LHCN-M2 (cell line): ENCODE measurements around the gene PMPCA. TPM values are rescaled to one million over a fixed set of nuclear protein-coding genes. Genes with fewer than 3 reads are reported as not detected.

Experiments used
- DNase-seq: peaks from one replicate; pipeline ENCODE4 v3.0.0-alpha.2; 2012; ENCODE audit warnings: low read depth
- total RNA-seq: library from RNA; depleted of rRNA; stranded (reverse); fragments of >200 nt; gene quantifications from 2 replicates; pipeline ENCODE4 v1.2.3, GENCODE V29; 2014

Gene PMPCA
- total RNA-seq, 1 experiment from 2014 or later = 46.9 TPM

DNA sequence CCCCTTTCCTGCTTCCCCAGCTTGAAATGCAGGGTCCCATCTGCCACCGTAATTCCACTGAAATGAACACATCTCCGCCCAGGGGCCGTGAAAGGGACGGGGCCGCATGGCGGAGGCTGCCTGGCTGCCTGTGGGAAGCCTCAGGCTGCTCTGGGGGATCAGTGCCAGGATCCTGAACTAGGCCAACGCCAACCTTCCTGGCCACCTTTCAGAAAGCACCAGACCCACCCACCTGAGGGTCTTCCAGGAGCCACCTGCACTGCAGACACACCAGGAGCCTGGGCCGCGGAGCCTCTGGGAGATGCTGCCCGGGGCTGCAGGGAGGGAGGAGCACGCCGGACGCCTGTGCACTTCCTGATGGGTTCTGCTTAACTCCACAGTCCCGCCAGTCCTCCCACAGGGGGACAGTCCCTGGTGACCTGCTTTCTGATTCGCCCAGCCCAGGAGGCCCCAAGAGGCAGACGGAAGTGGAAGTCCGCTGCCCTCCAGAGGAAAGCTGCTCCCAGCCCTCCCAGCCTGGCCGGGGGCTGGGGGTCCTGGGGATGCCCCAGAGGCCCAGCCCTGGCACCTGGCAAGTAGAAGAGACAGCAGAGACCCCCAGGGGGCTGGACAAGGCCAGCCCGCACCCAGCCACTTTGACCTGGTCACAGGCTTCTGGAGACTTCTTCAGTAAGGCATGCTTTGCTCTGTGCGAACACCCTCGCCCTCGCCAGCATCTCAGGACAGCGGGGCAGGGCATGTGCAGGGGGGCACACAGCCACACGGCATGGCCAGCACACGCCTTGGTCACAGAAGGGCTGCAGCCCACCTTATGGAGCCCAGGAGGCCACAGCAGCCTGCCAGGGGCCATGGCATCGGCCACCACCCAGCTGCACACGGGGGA is 36.9 kb upstream of the PMPCA start, which contains the start of gene CARD9:
TSS of gene CARD9 (minus strand) at position 370 of the 883 bp plus-strand sequence. CDS start 1,591 bp downstream, outside the sequence.
- no peak for DNase-seq

DNA sequence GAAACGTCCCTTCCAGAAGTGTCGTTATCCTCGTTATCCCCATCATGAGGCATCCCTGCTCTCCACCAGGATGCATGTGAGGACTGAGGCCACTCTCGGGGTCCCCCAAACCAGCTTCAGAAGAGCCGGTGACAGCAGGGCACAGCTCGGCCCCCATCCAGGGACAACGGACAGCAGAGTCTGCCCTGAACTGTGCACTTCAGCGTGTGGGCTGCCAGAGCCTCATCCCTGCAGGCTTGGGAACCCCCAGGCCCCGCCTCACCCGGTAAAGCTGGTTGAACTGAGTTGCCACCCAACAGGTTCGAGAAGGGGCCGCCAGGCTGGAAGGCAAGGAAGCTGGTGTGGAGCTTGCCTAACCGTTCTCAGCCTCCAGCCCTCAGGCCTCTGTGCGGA is 36.3 kb upstream of the PMPCA start:
- DNase-seq = no peak

DNA sequence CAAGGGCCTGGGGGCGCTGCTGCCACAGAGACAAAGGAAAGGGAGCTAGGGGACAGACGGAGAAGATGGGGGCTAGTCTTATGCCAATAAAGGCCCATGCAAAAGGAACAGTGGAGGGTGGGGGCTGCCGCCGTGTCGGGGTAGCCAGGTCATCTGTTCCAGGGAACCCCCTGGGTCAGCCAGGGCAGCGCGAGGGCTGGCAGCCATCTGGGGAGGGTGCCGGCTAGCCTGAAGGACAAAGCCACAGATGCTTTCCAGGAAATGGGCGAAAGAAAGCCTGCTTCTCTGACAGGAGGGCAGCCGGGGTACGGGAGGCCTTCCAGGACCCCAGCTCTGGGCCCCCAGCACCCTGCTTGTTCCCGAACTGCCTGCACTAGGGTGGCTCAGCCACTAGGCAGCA is 35.4 kb upstream of the PMPCA start:
- DNase-seq = no peak

DNA sequence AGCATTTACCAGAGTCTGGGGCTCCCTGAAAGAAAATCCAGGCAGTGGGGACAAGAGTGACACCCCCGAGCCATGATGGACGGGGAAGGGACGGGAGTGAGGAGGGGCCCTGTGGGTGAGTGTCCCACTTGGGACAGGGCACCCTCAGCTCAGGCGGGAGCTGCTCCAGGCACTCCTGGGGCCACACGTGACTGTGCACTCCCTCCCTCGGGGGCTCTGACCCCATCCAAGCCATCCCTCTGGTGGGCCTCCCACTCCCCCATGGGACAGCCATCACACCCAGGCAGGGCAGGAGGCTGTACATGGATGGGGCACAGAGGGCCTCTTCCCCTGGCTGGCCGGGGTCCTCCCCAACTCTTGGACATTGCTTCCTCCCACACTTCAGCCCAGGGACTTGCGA is 34.0 kb upstream of the PMPCA start:
- DNase-seq = no peak

DNA sequence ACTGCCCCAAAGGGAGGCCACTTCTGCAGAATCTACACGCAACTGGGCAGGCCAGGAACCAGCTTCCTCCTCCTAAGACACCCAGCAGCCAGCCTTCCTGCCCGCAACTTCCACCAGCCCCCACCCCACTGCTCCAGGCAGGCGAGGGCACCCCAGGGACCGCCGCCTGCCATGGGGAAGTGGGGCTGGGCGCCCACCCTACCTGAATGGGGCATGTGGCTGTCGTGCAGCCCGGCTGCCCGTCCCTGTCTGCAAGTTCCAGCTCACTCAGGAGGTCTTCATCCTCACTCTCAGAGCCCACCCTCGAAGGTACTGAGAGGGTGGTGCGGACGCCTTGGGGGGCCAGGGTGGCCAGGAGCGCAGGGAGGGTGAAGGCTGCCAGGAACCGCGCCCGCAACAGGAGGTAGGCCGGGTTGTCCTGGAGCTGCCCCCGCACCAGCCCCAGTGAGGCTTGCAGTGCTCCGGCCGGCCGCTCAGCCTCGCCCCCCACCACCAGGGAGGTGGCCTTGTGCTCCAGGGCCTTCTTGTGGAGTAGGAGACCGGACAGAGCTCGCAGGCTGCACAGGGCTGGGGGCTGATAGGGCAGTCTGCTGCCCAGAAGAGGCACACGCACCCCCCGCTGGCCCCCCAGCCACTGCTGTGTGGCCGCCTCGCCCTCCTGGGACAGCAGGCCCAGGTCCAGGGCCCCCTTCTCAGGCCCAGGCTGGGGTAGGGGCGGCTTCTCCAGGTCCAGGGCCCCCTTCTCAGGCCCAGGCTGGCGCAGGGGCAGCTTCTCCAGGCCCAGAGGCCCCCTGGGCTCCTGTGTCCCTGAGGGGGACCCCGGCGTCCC is 32.9 kb upstream of the PMPCA start:
- DNase-seq = no peak

DNA sequence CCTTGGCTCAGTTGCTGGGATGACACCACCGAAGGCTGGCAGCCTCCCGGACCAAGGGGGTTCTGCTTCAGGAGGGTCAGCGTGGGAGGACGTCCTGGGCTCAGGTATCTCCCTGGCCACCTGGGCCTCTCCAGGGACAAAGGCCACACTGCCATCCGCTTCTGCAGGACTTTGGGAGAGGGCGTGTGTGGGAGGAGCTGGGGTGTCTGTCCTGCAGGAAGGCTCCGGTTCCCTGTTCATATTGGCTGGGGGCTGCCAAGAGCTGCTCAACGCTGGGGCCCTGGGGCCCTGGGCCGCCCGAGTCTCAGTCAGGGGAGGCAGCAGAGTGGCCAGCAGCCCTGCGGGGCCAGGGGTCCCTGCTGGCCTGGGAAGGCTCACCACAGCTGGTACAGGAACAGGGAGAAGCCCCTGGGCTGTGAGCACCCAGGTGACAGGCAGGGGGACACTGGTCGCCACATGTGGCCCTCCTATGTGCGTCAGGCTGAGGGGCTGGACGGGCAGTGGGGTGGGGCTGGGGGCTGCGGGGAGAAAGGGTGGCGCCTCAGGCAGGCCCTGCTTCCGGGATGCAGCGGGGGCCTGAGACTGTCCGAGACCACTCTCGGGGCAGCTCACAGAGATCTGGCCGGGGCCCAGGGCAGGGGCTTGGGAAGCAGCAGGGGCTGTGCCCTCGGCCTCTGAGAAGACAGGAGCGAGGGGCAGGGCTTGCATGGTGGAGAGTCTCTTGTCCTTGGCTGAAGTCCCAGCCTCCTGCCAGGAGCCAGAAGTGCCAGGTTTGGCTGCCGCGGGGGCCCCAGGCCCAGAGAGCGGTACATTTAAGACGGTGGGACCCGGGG is 32.1 kb upstream of the PMPCA start:
- DNase-seq = no peak

DNA sequence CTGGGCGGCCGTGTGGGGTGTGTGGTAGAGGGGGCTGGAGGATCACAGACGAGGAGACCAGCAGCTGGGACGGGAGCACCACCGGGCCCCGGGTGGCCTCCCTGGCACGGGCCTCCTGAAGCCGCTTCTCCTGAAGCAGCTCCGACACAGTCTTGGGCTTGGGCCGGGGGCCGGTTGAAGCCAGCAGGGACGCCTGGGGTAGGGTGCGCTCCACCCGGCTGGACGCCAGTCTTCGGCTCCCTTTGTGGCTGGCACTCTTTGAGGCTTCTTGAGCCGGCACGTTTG is 31.5 kb upstream of the PMPCA start:
- no peak for DNase-seq

DNA sequence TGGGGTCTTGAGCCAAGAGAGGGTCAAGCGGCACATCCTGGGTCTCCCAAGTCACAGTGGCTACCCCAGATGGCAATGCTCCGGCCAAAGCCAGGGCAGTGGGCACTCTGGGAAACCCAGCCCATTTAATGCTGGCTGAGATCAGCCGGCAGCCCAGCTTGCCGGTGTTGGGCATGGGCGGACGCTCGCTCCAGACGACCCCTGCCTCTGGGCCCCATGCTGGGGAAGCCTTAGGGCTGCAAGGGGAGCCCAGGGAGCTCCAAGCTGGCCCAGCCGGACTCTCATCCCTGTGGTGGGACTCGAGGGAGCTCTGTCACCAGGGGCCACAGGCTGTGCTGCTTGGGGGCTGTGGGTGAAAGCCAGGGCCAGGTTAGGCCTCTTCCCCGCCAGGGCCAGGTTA is 31.1 kb upstream of the PMPCA start:
- DNase-seq = no peak

DNA sequence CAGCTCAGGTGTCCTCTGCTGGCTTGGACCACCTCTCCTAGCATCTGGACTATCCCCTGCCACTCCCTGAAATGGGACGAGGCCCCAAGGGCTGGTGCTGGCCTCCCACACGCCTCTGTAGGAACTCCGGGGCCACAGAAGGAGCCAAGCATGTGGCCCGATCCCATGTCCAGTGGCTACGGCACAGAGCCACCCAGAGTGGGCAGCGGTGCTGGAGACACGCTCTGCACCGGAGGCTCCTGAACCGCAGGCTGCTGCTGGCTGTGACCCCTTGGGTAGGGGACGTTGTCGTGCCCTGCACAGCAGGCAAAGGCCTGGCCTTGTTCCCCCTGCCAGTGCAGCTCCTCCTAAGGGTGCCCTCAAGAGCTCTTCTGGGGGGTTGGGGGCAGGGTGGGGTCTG is 30.6 kb upstream of the PMPCA start:
- DNase-seq = no peak

DNA sequence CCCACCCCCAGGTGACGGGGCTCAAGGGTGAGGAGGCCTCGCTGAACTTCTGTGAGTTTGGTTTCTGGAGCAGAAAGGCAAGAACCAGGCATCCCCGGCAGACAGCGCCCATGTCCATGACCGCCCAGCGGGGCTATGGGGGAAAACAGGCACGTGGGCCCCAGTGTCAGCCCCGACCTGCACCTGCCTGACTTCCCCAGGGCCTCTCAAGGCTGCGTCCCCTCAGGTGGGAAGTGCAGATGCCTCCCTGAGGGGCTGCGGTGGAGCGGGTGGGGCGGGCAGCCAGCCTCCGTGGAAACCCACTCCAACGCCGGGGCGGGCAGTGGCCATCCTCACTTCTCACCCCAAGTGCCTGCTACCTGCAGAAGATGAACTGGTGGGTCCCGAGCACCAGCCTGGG is 30.1 kb upstream of the PMPCA start:
- DNase-seq = no peak

DNA sequence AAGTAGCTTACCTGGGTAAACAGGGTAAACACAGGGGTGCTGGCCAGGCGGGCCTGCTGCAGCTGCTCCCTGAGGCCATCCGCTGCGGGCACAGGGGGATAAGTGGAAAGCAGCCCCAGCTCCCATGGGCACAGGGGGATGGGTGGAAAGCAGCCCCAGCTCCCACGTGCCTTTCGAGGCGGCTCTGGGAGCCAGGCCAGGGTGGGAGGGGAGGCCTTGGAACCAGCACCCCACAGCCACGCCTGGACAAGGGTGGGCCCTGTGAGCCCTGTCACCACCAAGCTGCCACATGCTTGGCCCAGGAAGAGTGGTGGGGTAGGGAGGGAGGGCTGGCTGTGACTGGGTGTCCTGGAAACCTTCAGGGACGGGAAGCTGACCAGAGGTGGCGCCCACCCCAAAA is 29.1 kb upstream of the PMPCA start:
- no peak for DNase-seq

DNA sequence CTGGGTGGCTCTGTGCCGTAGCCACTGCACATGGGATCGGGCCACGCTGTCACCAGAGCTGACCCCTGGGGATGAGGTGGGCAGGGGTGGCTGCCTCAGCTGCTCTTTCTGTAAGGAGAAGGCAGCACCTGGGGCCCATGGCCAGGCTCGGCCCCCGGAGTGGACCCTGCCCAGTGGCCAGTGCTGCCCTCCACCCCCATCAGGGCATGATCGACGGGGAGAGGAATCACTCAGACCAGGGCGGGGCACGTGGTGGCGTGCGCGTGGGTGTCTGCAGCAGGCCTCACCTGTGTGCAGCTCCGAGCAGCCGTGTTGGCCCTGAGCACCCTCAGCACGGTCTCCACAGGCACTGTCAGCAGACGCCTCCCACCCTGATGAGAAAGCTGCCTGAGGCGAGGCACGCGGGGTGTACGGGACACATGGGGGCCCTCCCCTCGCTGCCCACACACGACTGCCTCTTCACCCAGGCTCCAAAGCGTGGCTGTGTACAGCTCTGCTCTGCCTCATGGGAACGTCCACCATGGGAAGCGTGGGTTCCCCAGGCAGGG is 28.4 kb upstream of the PMPCA start:
- no peak for DNase-seq

DNA sequence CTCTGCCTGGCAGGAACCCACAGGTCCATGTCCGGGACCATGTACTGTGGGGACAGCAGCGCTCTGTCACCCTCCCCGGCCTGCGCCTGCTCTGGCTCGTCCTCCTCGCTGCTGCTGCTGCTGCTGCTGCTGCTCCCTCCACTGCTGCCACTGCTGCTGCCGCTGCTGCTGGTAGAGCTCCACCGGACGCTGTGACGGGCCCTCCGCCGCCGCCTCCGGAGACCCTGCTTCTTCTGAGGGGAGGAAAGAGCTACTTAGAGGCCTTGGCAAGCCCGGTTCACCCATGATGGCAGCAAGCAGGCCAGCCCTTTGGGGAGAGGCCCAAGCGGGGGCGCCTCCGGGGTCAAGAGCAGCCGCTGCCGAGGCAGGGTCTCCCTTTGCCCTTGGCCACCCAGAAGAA is 27.0 kb upstream of the PMPCA start:
- DNase-seq = no peak

DNA sequence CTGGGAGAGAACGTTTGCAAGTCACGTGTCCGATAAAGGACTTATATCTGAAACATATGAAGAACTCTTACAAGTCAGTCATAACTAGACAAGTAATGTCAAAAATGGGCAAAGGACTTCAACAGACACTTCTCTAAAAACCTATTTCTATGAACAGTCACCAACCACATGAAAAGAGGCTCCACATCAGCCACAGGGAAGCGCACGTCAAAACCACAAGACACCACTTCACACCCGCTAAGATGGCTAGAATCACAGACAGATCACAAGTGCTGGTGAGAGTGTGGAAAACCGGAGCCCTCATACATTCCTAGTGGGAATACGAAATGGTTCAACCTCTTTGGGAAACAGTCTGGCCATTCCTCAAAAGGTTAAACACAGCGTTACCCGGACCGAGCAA is 25.4 kb upstream of the PMPCA start:
- DNase-seq = no peak

DNA sequence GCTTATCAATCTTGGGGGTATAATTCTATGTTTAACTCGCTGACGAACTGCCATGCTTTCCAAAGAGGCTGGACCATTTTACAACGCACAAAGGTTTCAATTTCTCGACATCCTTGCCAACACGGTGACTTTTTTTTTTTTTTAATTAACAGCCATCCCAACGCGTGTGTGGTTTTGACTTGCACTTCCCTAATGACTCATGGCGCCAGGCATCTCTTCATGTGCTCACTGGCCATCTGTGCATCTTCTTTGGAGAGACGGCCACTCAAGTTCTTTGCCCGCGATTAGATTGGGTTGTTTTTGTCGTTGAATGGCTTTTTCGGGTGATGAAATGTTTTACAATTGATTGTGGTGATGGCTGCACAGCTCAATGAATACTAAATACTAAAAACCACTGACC is 24.4 kb upstream of the PMPCA start:
- DNase-seq = no peak

DNA sequence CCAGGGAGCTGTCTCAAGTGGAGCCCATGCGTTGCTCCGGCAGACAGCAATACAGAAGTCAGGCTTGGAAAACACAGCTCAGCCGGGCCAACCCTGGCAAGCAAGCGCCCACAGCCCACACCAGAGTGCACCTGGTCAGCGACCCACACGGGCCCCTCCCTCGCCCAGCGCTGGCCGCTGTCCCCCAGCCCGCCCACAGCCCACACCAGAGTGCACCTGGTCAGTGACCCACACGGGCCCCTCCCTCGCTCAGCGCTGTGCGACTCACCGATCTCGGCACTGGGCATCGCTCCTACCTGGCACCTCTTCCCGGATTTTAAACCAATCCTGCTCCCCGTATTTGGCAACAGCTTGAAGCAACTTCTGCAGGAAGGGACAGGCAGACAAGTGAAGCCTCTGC is 23.2 kb upstream of the PMPCA start:
- DNase-seq = no peak

DNA sequence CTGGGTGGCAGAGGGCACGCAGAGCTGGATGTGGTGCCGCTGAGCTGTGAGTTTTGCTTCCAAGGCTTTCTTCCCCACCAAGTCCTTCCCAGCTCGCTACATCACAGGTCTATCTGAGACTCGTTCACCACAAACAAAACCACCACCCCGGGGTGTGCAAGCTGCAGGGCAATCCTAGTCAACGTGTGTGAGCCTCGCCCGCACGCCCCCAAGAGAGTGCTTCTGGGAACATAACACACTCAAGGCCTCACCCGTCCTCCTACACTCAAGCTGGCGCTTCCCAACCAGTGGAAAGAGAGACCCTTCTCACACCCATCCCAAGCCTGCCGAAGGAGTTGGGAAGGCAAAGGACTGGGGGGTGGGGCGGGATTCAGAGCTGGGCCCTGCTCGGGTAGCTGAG is 21.1 kb upstream of the PMPCA start:
- no peak for DNase-seq

DNA sequence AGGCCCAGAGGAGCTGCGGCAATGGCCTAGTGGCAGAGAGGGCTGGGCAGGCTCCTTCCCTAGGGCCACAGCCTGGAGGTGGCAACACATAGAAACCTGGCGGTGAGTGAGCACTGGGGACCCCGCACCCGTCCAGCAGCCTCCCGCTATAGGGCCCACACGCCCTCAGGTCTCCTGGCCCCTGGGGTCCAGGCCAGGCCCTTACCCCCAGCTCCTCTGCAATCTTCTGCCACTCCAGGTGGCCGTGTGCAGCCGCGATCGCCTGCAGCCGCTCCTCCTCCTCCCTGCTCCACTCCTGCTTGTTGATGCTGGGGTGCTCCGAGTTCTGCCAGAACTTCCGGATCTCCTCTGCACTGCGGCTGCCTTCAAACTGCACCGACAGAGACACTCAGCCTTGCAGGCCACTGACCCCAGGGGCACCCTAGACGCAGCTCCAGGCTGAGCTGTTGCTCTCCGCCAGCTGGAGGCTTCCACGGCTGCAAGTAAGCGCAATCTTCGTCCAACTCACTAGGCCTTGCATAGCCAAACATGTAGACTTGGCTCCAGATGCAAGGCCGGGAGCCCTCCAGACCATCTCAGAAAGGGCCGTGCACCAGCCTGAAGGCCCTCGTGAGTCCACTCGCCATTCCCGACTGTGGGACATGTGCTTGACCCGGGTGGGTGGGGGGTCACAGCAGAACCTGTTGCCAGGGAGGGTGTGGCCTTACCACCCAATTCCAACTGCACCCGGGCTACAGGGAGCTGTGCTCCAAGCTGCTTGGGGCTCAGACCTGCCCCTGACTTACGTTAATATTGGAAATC is 18.5 kb upstream of the PMPCA start:
- no peak for DNase-seq

DNA sequence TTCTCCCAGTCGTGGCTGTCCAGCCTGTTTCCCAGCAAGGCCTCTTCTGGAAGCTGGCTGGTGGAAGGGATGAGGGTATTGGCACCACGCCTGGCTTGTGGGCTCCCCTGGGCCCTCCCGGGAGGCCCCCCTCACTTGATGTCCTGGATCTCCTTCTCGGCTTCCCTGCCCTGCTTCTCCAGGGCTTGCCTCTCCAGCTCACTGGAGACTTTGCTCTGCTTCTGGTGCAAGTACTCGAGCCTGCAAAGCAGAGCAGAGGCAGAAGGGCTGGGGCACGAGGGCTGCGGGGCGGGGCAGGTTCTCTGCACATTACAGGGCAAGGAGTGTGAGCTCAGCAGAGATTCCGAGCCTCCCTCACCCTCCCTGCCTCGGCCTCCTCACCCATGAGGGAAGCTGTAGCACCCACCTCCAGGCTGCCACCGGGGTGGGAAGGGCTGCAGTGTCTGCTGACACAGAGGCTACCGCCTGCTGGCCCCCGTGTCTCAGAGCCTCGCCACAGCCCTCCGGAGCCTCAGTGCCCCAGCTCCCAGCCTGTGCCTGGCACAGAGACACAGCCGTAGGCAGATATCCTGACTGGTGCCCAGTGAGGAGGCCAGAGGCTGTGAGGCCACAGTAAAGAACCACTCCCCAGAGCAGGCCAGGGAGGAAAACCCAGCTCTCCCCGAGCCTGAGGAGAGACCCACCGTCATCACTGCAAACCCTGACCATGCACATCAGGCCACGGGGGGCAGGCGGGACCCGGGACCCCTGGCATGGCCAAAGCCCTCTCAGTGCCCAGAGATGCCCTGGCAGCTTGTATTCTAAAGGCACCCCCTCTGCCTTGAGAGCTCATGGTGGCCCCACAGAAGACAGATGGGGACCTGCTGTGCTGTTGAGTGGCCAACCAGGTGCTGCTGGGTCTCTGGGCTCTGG is 17.7 kb upstream of the PMPCA start:
- DNase-seq = no peak

DNA sequence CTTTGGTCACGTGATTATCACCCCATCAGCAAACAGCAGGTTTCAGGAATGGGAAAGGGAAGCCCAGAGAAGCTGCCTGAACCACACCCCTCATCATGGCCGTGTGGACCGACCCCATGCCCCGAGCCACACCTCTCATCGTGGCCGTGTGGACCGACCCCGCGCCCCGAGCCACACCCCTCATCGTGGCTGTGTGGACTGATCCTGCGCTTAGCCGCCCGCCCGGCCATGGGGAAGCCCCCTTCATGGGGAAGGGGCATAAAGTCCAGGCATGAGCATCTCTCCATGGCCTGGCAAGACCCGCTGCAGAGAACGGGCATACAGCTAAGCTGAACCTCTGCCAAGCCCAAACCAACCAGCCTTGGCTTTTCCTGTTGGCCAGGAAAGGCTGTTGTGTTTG is 16.9 kb upstream of the PMPCA start:
- DNase-seq = no peak
